GM18519 (cell line): ENCODE results near the gene TKT.

Experiments used
- ATAC-seq: cut with Tn5 transposase; IDR thresholded peaks from one replicate; pipeline ENCODE4 v1.9.1; 2021; ENCODE audit warnings: mild to moderate bottlenecking, moderate library complexity; ENCODE audit not compliant: unreplicated experiment, low FRiP score

TKT gene

GRCh38 chr3:53242642-53243041 lies 13.2 kb downstream of the TKT start:
- no peak for ATAC-seq

- ATAC-seq: no peak
Observed at GRCh38 chr3:53242155-53242554, 13.7 kb downstream of the TKT start.

GRCh38 chr3:53240989-53241972 lies 14.5 kb downstream of the TKT start:
- ATAC-seq: no peak

GRCh38 chr3:53239800-53240199 lies 16.0 kb downstream of the TKT start:
- no peak for ATAC-seq

DNA sequence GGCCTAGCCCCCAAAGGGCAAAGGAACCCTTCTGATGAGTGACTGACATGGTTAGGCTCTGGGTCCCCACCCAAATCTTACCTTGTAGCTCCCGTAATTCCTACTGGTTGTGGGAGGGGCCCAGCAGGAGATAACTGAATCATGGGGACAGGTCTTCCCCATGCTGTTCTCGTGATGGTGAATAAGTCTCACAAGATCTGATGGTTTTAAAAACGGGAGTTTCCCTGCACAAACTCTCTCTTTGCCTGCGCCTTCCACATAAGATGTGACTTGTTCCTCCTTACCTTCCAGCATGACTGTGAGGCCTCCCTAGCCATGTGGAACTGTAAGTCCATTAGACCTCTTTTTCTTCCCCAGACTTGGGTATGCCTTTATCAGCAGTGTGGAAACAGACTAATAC lies 16.9 kb downstream of the TKT start:
- ATAC-seq: no peak

- no peak for ATAC-seq
Observed at GRCh38 chr3:53238051-53238850, 17.6 kb downstream of the TKT start.

GRCh38 chr3:53236112-53236841 lies 19.5 kb downstream of the TKT start:
- no peak for ATAC-seq

DNA sequence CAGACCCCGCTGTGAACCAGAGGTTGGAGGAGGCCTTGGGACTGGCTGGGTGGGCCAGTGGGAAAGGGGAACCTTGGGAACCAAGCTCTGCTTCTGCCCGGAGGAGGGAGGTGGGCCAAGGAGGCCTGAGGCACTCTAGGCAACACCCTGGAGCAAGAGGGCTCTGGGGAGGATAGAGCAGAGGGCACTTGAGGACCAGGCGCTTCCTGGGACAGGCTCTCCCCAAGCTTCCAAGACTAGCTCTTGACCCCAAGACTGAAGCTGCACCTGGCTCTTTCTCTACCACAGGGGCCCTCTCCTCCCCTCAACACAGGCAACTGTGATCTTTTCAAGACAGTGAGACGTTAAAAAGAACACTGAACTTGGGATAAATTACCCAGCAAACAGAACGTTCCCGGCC lies 20.3 kb downstream of the TKT start:
- ATAC-seq: no peak

DNA sequence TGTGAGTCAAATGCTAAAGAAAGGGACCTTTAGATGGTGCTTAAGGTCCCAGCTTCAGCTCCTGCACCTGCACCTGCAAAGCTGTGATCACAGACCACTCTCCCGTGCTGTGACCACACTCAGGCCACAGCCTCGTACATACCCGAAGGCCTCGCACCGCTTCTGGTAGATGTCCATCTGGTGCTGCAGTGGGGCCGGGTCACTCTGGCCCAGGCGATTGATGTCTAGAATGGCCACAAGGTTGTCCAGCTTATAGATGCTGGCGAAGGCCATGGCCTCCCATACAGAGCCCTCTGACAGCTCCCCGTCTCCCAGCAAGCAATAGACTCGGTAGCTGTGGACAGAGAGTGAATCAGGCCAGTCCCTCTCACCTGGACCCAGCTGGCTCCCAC lies 21.0 kb downstream of the TKT start:
- ATAC-seq: no peak

- ATAC-seq: no peak
Observed at GRCh38 chr3:53234130-53234840, 21.5 kb downstream of the TKT start.

DNA sequence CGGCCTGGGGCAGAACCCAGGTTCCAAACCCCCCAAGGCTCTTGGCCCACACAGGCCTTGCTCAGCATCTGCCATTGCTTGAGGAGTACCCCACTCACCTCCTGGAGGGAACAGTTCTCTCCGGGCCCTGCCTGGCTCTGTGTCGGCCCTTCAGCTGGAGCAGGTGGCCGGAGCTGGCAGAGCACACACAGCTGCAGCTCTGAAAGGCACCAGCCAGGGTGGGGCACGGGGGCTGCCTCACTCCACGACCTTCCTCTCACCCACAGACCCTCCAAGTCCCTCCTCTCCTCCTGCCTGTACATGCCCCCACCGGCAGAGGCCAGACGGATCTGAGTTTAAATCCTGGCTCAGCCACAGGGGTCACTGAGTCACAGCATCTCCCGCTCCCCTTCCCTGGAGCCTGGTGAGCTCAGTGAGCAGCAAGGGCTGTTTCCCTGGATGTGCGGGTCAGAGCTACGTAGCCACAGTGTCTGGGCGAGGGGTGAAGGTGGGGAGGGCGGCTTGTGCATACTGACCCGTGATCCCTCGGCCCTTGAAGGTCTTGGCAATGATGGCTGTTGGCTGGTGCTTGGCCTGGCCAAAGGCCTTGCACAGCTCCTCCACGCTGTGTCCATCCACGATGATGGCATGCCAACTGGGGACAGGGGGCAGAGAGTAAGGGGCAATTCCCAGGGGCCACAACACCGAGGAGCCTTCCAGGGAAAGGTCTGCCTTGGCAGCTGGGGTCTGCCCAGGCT lies 23.0 kb downstream of the TKT start:
- no peak for ATAC-seq

DNA sequence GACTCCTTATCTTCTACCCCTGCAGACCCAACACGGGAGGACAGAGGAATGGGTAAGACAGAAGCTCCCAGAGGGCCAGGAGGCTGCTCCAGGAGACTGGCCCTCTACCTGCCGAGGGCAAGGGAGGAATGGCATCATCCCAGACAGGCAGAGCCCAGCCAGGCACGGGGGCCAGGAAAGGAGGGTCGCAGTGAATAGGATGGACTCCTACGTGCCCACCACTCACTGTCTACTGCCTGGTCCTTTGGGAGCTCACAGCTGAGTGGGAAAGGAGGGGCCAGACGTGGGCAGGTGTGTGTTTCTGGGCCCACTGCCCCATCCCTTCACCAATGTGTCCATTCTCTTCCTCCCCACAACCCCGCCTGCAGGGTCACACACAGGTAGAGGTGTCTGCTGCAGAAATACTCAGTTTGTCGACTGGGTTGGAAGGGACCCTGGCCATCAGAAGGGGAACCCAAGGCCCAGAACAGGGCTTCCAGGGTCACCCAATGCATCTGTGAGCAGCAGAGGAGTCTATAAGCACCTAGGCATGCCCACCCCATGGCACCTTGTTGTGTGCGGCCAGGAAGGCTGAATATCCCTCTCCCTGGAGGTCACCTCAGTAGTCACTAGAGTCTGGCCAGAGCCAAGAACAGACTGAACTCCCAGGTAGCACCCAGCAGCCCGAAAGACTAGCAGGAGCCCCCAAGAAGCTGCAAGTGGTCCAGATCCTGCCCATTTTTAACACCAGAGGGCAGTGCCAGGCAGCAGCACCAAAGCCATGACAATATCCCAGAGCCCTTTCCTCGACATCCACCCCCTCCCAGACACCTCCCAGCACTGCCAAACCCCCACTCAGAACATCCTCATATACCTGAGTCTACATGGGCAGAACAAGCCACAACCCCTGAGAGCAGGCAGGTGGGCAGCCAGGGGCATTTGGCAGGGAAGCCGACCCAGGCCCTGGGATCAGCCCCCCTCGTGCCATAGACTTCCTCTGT lies 24.0 kb downstream of the TKT start:
- no peak for ATAC-seq

GRCh38 chr3:53230789-53231188 lies 25.0 kb downstream of the TKT start:
- ATAC-seq: no peak

DNA sequence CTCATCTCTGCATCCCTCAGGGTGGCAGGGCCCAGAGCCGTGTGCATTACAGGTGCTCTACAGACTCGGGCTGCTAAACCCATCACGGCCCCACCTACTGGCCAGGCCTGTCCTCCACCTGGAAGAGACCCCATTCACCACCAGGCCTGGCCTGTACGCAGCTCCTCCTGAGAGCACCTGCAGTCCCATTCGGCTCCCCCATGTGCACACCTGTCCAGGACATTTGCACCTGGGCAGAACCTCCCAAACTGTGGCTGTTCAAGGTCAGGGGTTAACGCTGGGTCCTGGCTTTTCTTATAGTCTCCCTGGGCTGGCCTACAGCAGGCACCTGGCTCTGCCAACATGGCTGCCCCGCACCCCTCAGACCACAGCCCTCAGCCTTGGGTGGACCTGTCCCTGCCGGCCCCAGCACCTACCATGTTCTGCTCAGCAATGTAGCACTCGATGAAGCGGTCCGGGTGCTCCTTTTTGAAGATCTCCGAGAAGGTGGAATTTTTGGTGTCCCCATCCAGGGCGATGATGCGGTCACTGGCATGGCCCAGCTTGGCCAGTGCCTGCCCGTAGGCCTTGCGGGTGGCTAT lies 25.7 kb downstream of the TKT start:
- ATAC-seq: no peak

GRCh38 chr3:53229606-53230005 lies 26.2 kb downstream of the TKT start:
- no peak for ATAC-seq

DNA sequence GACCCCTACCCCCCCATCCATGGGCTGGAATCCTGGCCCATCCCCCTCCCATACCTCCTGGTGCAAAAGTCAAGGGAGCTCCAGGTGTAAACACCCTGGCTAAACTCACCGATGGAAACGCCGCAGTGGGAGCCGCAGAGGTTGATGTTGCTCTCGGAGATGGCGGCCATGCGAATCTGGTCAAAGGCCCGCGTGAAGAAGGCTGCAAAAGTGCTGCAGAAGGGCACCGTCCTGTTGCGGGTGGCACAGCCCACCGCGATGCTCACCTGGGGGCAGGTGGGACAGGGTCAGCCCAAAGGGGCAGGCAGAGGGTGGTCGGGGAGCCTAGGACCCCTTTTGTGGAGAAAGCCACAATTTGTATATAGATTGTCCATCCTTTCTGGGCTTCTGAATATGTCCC lies 26.7 kb downstream of the TKT start:
- ATAC-seq: no peak

DNA sequence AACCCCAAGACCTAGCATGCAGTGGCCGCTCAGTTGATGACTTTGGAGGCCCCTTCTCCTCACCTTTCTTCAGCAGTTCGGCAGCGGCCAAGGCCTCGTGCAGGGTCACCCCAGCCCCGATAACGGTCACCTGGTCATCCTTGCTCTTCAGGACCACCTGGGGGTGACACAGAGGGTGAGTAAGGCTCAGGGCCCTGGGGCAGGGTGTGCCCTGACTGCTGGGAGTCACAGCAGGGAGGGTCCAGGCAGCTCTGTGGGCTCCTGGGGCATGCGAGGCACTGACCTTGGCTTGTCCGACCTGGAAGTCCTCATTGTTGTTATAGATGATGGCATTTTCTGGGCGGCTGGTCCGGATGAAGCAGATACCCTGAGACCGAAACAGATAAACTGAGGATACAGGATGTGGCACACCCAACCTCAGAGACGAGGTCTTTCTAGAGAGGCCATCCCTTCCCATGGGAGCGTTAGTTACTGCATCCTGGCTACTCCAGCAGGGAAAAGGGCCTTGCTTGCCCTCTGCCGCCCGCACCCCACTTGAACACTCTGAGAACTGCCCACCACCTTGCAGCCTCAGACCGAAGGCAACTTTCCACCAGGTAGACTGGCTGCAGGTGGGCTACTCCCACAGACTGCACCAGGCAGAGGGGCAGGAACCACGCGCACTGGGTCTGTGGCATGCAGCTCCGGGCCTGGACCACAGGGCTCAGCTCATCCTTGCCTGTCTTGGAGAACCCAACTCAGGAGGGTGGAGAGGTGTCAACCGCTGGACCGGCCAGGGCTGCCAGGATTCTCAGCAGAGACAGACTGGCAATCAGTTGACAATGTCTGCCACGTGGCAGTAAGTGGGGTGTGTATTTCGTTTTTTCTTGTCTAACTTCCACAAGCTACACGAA lies 27.6 kb downstream of the TKT start:
- ATAC-seq: no peak
